NT2/D1 (cell line): ENCODE measurements around the gene CTPS2.

ENCODE experiments used
- SUZ12 ChIP-seq: IDR thresholded peaks from 2 replicates; pipeline ENCODE4 v1.6.1; 2011; ENCODE audit not compliant: insufficient read length, insufficient read depth; ENCODE audit errors: extremely low read depth
- YY1 ChIP-seq: IDR thresholded peaks from 2 replicates; pipeline ENCODE4 v1.6.1; 2011; ENCODE audit not compliant: insufficient read length, insufficient read depth
- ZNF274 ChIP-seq: IDR thresholded peaks from 2 replicates; pipeline ENCODE4 v1.6.1; 2011; ENCODE audit warnings: mild to moderate bottlenecking, low read depth, low read length

- TF ChIP-seq YY1: no peak
- no peak for TF ChIP-seq SUZ12
- no peak for TF ChIP-seq ZNF274
Measured at GRCh38 chrX:16756724-16757123, 44.3 kb upstream of the CTPS2 start.
